K562 (cell line): Measurements from ENCODE around the gene MCM3. TPM values are rescaled to one million over a fixed set of nuclear protein-coding genes. Genes with fewer than 3 reads are reported as not detected.

Experiments used
- AFF1 ChIP-seq, 2 experiments: fragments of 450-650 bp; IDR thresholded peaks; 2 replicates each; pipeline ENCODE4 v1.6.1; 2018; ENCODE audit warnings: mild to moderate bottlenecking in 2 of 2, low read depth in 1 of 2; ENCODE audit not compliant: partially characterized antibody in 2 of 2
- ARNT ChIP-seq, 2 experiments: fragments of 450-650 bp; IDR thresholded peaks; 2 replicates each; pipeline ENCODE4 v1.6.1; 2016; ENCODE audit warnings: mild to moderate bottlenecking in 1 of 2
- BCLAF1 ChIP-seq, 2 experiments: fragments of 450-650 bp in 1 of 2; IDR thresholded peaks; 2 replicates each; pipeline ENCODE4 v1.6.1; 2011 to 2017; ENCODE audit warnings: low read depth in 2 of 2, antibody characterized with exemption in 1 of 2, borderline replicate concordance in 1 of 2, low read length in 1 of 2, mild to moderate bottlenecking in 1 of 2, mixed read lengths in 1 of 2; ENCODE audit not compliant: control insufficient read depth in 1 of 2
- CEBPG ChIP-seq, 3 experiments: fragments of 200-800 bp in 1 of 3; sonication (Bioruptor generic) in 1 of 3; sonication (generic) in 1 of 3; formaldehyde crosslinking in 1 of 3; IDR thresholded peaks in 2 of 3; conservative IDR thresholded peaks in 1 of 3; 2 replicates each; pipeline versions ENCODE4 v1.6.1 to v1.8.0; 2016 to 2022; ENCODE audit warnings: missing compliant biosample characterization in 2 of 3, missing genetic modification characterization in 2 of 3, mild to moderate bottlenecking in 1 of 3, missing genetic modification reagents in 1 of 3
- ILF3 ChIP-seq: fragments of 450-650 bp; IDR thresholded peaks from 2 replicates; pipeline ENCODE4 v1.6.1; 2018; ENCODE audit warnings: antibody characterized with exemption, mild to moderate bottlenecking, moderate library complexity, borderline replicate concordance
- KDM1A ChIP-seq, 2 experiments: fragments of 450-650 bp; IDR thresholded peaks; 2 replicates each; pipeline ENCODE4 v1.6.1; 2016; ENCODE audit warnings: mild to moderate bottlenecking in 2 of 2
- NFATC3 ChIP-seq: fragments of 450-650 bp; IDR thresholded peaks from 2 replicates; pipeline ENCODE4 v1.6.1; 2017; ENCODE audit warnings: mild to moderate bottlenecking
- PTRF ChIP-seq: fragments of 450-650 bp; IDR thresholded peaks from 2 replicates; pipeline ENCODE4 v1.6.1; 2016; ENCODE audit warnings: mild to moderate bottlenecking, missing genetic modification characterization, missing compliant biosample characterization
- RBFOX2 ChIP-seq: fragments of 200-400 bp; formaldehyde crosslinking; IDR thresholded peaks from 2 replicates; pipeline ENCODE4 v1.6.1; 2017; ENCODE audit warnings: low read depth, mild to moderate bottlenecking, low read length, moderate library complexity
- SMARCA4 ChIP-seq: fragments of 450-650 bp; IDR thresholded peaks from 2 replicates; pipeline ENCODE4 v1.6.1; 2016
- ZBTB12 ChIP-seq: fragments of 250-450 bp; sonication (Bioruptor Pico); IDR thresholded peaks from 2 replicates; pipeline ENCODE4 v1.4.0; 2020
- ZNF311 ChIP-seq: fragments of 250-450 bp; sonication (Bioruptor Pico); IDR thresholded peaks from 2 replicates; pipeline ENCODE4 v1.4.0; 2020; ENCODE audit warnings: mild to moderate bottlenecking, moderate library complexity
- polyA plus RNA-seq, 8 experiments: library from polyadenylated mRNA; depleted of rRNA in 4 of 8; stranded (reverse) in 5 of 8; unstranded in 3 of 8; fragments of >200 nt; fragmentation: Nextera tagmentation in 2 of 8; fragmentation: Illumina TruSeq in 1 of 8; extraction: Ambion mirVana in 2 of 8; extraction: Trizol in 1 of 8; gene quantifications; 2 replicates each; pipeline versions ENCODE4 v1.2.1 to v1.2.3, GENCODE V29; 2011 to 2014; ENCODE audit warnings: inconsistent platforms in 1 of 8, missing spikeins in 1 of 8
- total RNA-seq, 7 experiments: library from RNA; depleted of rRNA in 6 of 7; stranded (reverse); fragments of >200 nt in 6 of 7; fragmentation: Illumina TruSeq in 2 of 7; extraction: Trizol in 2 of 7; gene quantifications; 2 replicates each; pipeline versions ENCODE4 v1.2.1 to v1.2.3, GENCODE V29; 2011 to 2021; ENCODE audit warnings: low replicate concordance in 1 of 7
- TF ChIP-seq, protein P1 (sequence below): sonication (generic); formaldehyde crosslinking; IDR thresholded peaks from 2 replicates; pipeline ENCODE4 v1.8.1; 2023; ENCODE audit warnings: mild to moderate bottlenecking, missing genetic modification reagents

The MCM3 gene
- total and polyA plus RNA-seq, 9 of the 15 experiments (the other 6 are each of a cell fraction or from before 2014, with no cell fraction given), result 76.1 to 270 (median 250) TPM

DNA sequence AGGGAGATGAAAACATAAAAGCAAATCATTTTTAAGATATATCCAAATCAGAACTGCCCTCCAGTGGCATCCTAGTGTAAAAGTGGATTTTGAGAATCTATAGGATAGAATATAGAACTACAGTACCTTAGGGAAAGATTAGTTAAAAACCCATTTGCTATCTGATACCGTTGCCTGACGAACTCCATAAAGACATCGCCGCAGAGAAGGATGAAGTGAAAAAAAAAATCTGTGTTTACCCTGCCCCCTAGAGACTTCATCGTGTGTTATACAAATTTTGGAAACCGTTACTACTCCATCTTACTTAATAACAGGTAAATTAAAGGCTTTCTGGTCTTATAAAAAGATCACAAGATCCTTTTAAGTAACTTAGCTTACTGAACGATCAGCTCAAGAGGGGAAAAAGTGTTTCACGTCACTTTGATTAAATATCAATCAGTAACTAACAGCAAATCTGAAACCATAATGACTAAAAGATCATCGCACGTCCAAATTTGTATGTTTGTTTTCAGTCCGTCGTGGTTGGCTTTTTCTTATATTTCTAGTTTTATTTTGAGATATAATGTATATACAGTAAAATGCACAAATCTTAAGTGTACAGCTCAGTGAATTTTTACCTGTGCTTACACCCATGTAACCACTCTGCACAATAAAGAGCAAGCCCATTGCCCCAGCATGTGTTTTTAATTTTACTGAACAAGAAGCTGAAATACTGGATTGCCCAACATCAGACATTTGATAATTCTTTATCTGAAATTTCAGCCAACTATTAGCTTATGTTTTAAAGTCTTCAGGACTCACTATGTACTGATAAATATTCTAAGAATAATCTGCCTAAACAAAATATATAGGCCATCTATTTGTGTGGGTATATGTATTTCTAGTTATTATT, 881 bp upstream of the MCM3 start (continued):
- no peak for TF ChIP-seq BCLAF1 (IDR thresholded peaks at IDR 0.05; ENCODE audit: borderline replicate concordance in 1 of 2, control insufficient read depth in 1 of 2, low read depth in 2 of 2, low read length in 1 of 2)
- no peak for TF ChIP-seq ILF3
- TF ChIP-seq ZBTB12 (CRISPR knock-in tag), result no peak
- TF ChIP-seq, protein P1, sequence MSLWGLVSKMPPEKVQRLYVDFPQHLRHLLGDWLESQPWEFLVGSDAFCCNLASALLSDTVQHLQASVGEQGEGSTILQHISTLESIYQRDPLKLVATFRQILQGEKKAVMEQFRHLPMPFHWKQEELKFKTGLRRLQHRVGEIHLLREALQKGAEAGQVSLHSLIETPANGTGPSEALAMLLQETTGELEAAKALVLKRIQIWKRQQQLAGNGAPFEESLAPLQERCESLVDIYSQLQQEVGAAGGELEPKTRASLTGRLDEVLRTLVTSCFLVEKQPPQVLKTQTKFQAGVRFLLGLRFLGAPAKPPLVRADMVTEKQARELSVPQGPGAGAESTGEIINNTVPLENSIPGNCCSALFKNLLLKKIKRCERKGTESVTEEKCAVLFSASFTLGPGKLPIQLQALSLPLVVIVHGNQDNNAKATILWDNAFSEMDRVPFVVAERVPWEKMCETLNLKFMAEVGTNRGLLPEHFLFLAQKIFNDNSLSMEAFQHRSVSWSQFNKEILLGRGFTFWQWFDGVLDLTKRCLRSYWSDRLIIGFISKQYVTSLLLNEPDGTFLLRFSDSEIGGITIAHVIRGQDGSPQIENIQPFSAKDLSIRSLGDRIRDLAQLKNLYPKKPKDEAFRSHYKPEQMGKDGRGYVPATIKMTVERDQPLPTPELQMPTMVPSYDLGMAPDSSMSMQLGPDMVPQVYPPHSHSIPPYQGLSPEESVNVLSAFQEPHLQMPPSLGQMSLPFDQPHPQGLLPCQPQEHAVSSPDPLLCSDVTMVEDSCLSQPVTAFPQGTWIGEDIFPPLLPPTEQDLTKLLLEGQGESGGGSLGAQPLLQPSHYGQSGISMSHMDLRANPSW, result no peak
- no peak for TF ChIP-seq CEBPG (CRISPR knock-in tag; IDR thresholded peaks at IDR 0.05)
- peak; percentile 34 to 38; a peak in 3 of 4 replicates for TF ChIP-seq CEBPG (tag; conservative IDR thresholded peaks at IDR 0.05 in 1 of 2, IDR thresholded peaks at IDR 0.05 in 1 of 2)
- TF ChIP-seq ARNT (IDR thresholded peaks at IDR 0.05), result peak in 1 of 2 experiments; percentile 84; a peak in 1 of 4 replicates
- peak in 1 of 2 experiments; percentile 6 for TF ChIP-seq AFF1 (IDR thresholded peaks at IDR 0.05; ENCODE audit: low read depth in 1 of 2, partially characterized antibody in 2 of 2)
- TF ChIP-seq SMARCA4, result 0 out of 2 replicates have a peak, but pooled peaks have one; percentile 51
- no peak for TF ChIP-seq PTRF (tag)
- TF ChIP-seq ZNF311, result no peak
- peak; percentile 32 to 60; a peak in 1 of 4 replicates for TF ChIP-seq KDM1A (IDR thresholded peaks at IDR 0.05)
- no peak for TF ChIP-seq RBFOX2
- TF ChIP-seq NFATC3, result peak; percentile 48; the same call in 1 of the 2 replicates
